NCI-H1417 treated with DMSO at 0.1 percent for 48 hours (cell line): ENCODE data around the gene IFI27L1.
"Not testable (repeated sequence)": the region's sequence is repeated elsewhere in the genome, so short reads cannot be mapped to it uniquely, and the experiment has no call there.

Experiments
- DNase-seq: peaks from one replicate; lab custom pipeline; 2025; lab: John Stamatoyannopoulos, UW

IFI27L1 gene

GRCh38 chr14:94048691-94049624 lies 32.2 kb upstream of the IFI27L1 start:
- peak; percentile 89 for DNase-seq

- no peak for DNase-seq
These were observed 31.5 kb upstream of the IFI27L1 start for GRCh38 chr14:94049625-94050023.

- no peak for DNase-seq
These were observed 30.8 kb upstream of the IFI27L1 start for GRCh38 chr14:94050231-94050880.

GRCh38 chr14:94051115-94051514 lies 30.0 kb upstream of the IFI27L1 start:
- no peak for DNase-seq

GRCh38 chr14:94051779-94052178 lies 29.3 kb upstream of the IFI27L1 start:
- no peak for DNase-seq

GRCh38 chr14:94052199-94052598 lies 28.9 kb upstream of the IFI27L1 start:
- no peak for DNase-seq

GRCh38 chr14:94052662-94053061 lies 28.4 kb upstream of the IFI27L1 start:
- DNase-seq, result no peak

- DNase-seq, result no peak
These were observed 26.7 kb upstream of the IFI27L1 start for GRCh38 chr14:94054401-94054800.

- DNase-seq, result no peak
These were observed 26.2 kb upstream of the IFI27L1 start for GRCh38 chr14:94054936-94055335.

- DNase-seq, result no peak
These were observed 24.4 kb upstream of the IFI27L1 start for GRCh38 chr14:94056579-94057308.

GRCh38 chr14:94058128-94058673 lies 22.9 kb upstream of the IFI27L1 start:
- DNase-seq, result no peak

GRCh38 chr14:94058674-94059138 lies 22.4 kb upstream of the IFI27L1 start:
- no peak for DNase-seq

GRCh38 chr14:94059998-94060397 lies 21.1 kb upstream of the IFI27L1 start:
- DNase-seq, result no peak

- no peak for DNase-seq
These were observed 18.7 kb upstream of the IFI27L1 start for GRCh38 chr14:94062344-94062940.

GRCh38 chr14:94066089-94066676 lies 14.9 kb upstream of the IFI27L1 start:
- no peak for DNase-seq

- DNase-seq, result not testable (repeated sequence)
These were observed 9.0 kb upstream of the IFI27L1 start for GRCh38 chr14:94072076-94072475.

GRCh38 chr14:94074534-94074933 lies 6.6 kb upstream of the IFI27L1 start:
- no peak for DNase-seq

GRCh38 chr14:94075008-94075407 lies 6.1 kb upstream of the IFI27L1 start:
- no peak for DNase-seq

- no peak for DNase-seq
These were observed 3.8 kb upstream of the IFI27L1 start for GRCh38 chr14:94077111-94077821.

GRCh38 chr14:94077823-94078222 lies 3.3 kb upstream of the IFI27L1 start:
- DNase-seq, result no peak
